ENCODE results near the gene RBFOX1. TPM values are rescaled to one million over a fixed set of nuclear protein-coding genes. Genes with fewer than 3 reads are reported as not detected.

RBFOX1 gene
- total RNA-seq, 1 experiment from 2014 or later, result not detected

DNA sequence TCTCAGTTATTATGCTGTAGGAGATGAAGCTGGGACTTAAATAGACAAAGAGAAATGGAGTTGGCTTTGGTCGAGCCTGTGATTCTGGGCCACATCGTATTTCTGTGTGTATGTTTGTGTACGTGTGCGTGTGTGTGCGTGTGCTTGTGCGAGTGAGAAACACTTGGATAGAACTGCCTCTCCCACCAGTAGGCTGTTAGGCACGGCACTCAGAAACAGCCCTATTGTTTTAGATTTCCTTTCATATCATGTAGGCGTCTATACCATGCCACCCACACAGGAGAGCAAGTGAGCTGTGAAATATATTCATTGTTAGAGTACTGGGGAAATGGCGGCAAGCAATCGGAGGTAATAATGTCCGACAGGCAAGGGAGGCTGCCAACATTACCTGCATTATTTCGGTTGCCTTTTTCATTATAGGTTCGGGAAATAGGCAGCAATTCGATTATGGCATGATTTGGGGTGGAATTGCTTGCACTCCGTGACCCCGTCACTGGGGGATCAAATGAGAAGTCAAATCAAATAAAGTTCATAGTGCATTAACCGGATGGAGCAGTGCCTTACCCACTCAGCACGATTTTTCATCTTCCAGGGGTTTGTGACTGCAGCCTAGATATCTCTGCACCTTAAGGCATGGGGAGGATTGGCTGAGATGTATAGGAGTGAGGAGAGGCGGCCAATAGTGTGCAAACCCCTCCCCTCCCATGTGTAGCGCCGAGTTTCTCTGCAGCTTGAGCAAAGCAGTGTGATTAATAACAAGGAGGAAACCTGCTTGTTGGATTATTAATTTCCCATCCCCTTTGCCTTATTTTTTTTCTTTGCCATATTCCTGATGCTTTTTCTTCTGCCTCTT is 89.6 kb downstream of the RBFOX1 start:
- Histone ChIP-seq H3K4me2 (ENCODE audit: low read length) (no peak overlapping the region), H3K27ac (ENCODE audit: low read depth, low read length) (no peak overlapping the region), H2AFZ (ENCODE audit: low read depth, low read length, poor library complexity, severe bottlenecking) (no peak overlapping the region), H3K9ac (ENCODE audit: low read length) (no peak overlapping the region), H3K4me1 (ENCODE audit: control insufficient read depth in 1 of 2, insufficient read depth in 2 of 2, low read length in 2 of 2) (no peaks in the 10 kb centered on the region), H4K20me1 (ENCODE audit: insufficient read depth) (no peaks in the 10 kb centered on the region), H3K79me2 (ENCODE audit: insufficient read depth, low read length) (no peaks in the 10 kb centered on the region), H3K27me3 (ENCODE audit: insufficient read depth, low read length) (no peaks in the 10 kb centered on the region), H3K9me2 (ENCODE audit: insufficient read depth) (no peaks in the 10 kb centered on the region), H3K36me3 (ENCODE audit: control insufficient read depth in 1 of 2, insufficient read depth in 2 of 2, low read length in 2 of 2) (no peaks in the 10 kb centered on the region), H3K9me3 (ENCODE audit: control insufficient read depth in 1 of 2, insufficient read depth in 1 of 2, low read depth in 1 of 2, low read length in 2 of 2) (peaks cover 4 to 22% of the 10 kb centered on the region in 2 experiments; a peak in 2 of 4 replicates), H3K4me3 (replicated peaks in 1 of 2; ENCODE audit: low read depth in 1 of 2, low read length in 2 of 2) (no peak overlapping the region)
- BruUV-seq (replicated peaks), result no TSS peak
- POLR2A ChIA-PET, result no interaction called here
- intact Hi-C loops (cut with micrococcal nuclease), result no loop called here
- no peak for ATAC-seq
- TF ChIP-seq EGR1 (IDR thresholded peaks at IDR 0.05; ENCODE audit: low read depth) (no peak), EZH2 (IDR thresholded peaks at IDR 0.05) (no peak)
- no peak for DNase-seq (ENCODE audit: low read depth, low spot score)
- RAD21 ChIA-PET (ENCODE audit: low non-redundant PET in 1 of 2, low total read pairs in 2 of 2, uncharacterized antibody in 2 of 2, unreplicated experiment in 2 of 2), result no interaction called here
- CTCF ChIA-PET, result no interaction called here

DNA sequence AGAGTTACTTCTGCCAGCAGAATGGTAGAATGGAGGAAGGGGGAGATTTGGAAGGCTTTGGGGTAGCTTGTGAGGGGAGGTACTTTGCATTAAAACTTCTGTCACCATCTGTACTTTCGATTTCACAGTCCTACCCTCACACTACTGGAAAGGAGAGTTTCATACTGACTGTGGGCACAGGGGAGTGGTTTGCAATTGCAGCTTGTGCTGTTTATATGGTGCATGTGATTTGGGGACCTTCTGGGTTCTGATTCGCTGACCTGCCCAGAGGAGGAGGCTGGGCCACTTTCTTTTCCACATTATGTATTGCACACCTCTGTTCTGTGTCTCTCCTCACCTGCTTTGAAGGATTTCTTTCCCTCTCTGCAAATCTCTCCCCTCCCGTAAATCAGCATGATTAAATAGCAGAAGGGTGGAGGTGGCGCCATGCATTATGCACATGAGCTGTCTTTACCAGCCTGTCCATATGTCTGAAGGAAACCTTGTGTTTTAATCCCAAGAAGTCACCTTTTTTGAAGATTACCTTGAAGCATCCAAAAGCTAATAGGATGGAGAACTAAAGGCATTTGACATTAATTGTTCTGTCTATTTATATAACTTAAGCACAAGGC is 90.9 kb downstream of the RBFOX1 start:
- no peaks in the 10 kb centered on the region for H3K9me2 ChIP-seq (ENCODE audit: insufficient read depth)
- POLR2A ChIA-PET, result no interaction called here
- H3K4me3 ChIP-seq (replicated peaks in 1 of 2; ENCODE audit: low read depth in 1 of 2, low read length in 2 of 2), result no peak overlapping the region
- BruUV-seq (replicated peaks), result no TSS peak
- no peaks in the 10 kb centered on the region for H4K20me1 ChIP-seq (ENCODE audit: insufficient read depth)
- H3K9ac ChIP-seq (ENCODE audit: low read length), result no peak overlapping the region
- H3K27ac ChIP-seq (ENCODE audit: low read depth, low read length), result no peak overlapping the region
- no peak overlapping the region for H2AFZ ChIP-seq (ENCODE audit: low read depth, low read length, poor library complexity, severe bottlenecking)
- H3K4me2 ChIP-seq (ENCODE audit: low read length), result no peak overlapping the region
- H3K4me1 ChIP-seq (ENCODE audit: control insufficient read depth in 1 of 2, insufficient read depth in 2 of 2, low read length in 2 of 2), result no peaks in the 10 kb centered on the region
- H3K27me3 ChIP-seq (ENCODE audit: insufficient read depth, low read length), result no peaks in the 10 kb centered on the region
- no peaks in the 10 kb centered on the region for H3K79me2 ChIP-seq (ENCODE audit: insufficient read depth, low read length)
- H3K36me3 ChIP-seq (ENCODE audit: control insufficient read depth in 1 of 2, insufficient read depth in 2 of 2, low read length in 2 of 2), result no peaks in the 10 kb centered on the region
- CTCF ChIA-PET, result no interaction called here
- RAD21 ChIA-PET (ENCODE audit: low non-redundant PET in 1 of 2, low total read pairs in 2 of 2, uncharacterized antibody in 2 of 2, unreplicated experiment in 2 of 2), result no interaction called here
- H3K9me3 ChIP-seq (ENCODE audit: control insufficient read depth in 1 of 2, insufficient read depth in 1 of 2, low read depth in 1 of 2, low read length in 2 of 2), result peaks cover 4 to 26% of the 10 kb centered on the region in 2 experiments; a peak in 2 of 4 replicates
- intact Hi-C loops (cut with micrococcal nuclease), result no loop called here
- no peak for ATAC-seq
- no peak for DNase-seq (ENCODE audit: low read depth, low spot score)
- no peak for TF ChIP-seq POLR2A (IDR thresholded peaks at IDR 0.05; ENCODE audit: borderline replicate concordance, extremely low read depth, insufficient read depth, insufficient read length)
- no peak for TF ChIP-seq CBX3 (IDR thresholded peaks at IDR 0.05; ENCODE audit: low read depth)
- TF ChIP-seq, protein P1, sequence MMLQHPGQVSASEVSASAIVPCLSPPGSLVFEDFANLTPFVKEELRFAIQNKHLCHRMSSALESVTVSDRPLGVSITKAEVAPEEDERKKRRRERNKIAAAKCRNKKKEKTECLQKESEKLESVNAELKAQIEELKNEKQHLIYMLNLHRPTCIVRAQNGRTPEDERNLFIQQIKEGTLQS (IDR thresholded peaks at IDR 0.05), result no peak
- TF ChIP-seq JUND (IDR thresholded peaks at IDR 0.05), result no peak
- no peak for TF ChIP-seq SIN3A (IDR thresholded peaks at IDR 0.05; ENCODE audit: low read depth)
- no peak for TF ChIP-seq RAD21 (IDR thresholded peaks at IDR 0.05; ENCODE audit: low read depth)
- no peak for TF ChIP-seq ZFX (IDR thresholded peaks at IDR 0.05)
- TF ChIP-seq FOSL1 (IDR thresholded peaks at IDR 0.05; ENCODE audit: low read depth), result no peak
- no peak for TF ChIP-seq YY1 (IDR thresholded peaks at IDR 0.05; ENCODE audit: extremely low read depth, insufficient replicate concordance, low read depth, low read length)
- TF ChIP-seq, protein P2, sequence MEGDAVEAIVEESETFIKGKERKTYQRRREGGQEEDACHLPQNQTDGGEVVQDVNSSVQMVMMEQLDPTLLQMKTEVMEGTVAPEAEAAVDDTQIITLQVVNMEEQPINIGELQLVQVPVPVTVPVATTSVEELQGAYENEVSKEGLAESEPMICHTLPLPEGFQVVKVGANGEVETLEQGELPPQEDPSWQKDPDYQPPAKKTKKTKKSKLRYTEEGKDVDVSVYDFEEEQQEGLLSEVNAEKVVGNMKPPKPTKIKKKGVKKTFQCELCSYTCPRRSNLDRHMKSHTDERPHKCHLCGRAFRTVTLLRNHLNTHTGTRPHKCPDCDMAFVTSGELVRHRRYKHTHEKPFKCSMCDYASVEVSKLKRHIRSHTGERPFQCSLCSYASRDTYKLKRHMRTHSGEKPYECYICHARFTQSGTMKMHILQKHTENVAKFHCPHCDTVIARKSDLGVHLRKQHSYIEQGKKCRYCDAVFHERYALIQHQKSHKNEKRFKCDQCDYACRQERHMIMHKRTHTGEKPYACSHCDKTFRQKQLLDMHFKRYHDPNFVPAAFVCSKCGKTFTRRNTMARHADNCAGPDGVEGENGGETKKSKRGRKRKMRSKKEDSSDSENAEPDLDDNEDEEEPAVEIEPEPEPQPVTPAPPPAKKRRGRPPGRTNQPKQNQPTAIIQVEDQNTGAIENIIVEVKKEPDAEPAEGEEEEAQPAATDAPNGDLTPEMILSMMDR (IDR thresholded peaks at IDR 0.05 in 2 of 3, conservative IDR thresholded peaks at IDR 0.05 in 1 of 3; ENCODE audit: borderline replicate concordance in 1 of 3, insufficient read depth in 1 of 3, low read depth in 2 of 3, low read length in 2 of 3), result no peak
- TF ChIP-seq SRF (IDR thresholded peaks at IDR 0.05; ENCODE audit: low read depth), result no peak
- TF ChIP-seq POLR2AphosphoS5 (IDR thresholded peaks at IDR 0.05; ENCODE audit: low read depth, low read length), result no peak
- TF ChIP-seq, protein P3, sequence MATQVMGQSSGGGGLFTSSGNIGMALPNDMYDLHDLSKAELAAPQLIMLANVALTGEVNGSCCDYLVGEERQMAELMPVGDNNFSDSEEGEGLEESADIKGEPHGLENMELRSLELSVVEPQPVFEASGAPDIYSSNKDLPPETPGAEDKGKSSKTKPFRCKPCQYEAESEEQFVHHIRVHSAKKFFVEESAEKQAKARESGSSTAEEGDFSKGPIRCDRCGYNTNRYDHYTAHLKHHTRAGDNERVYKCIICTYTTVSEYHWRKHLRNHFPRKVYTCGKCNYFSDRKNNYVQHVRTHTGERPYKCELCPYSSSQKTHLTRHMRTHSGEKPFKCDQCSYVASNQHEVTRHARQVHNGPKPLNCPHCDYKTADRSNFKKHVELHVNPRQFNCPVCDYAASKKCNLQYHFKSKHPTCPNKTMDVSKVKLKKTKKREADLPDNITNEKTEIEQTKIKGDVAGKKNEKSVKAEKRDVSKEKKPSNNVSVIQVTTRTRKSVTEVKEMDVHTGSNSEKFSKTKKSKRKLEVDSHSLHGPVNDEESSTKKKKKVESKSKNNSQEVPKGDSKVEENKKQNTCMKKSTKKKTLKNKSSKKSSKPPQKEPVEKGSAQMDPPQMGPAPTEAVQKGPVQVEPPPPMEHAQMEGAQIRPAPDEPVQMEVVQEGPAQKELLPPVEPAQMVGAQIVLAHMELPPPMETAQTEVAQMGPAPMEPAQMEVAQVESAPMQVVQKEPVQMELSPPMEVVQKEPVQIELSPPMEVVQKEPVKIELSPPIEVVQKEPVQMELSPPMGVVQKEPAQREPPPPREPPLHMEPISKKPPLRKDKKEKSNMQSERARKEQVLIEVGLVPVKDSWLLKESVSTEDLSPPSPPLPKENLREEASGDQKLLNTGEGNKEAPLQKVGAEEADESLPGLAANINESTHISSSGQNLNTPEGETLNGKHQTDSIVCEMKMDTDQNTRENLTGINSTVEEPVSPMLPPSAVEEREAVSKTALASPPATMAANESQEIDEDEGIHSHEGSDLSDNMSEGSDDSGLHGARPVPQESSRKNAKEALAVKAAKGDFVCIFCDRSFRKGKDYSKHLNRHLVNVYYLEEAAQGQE (IDR thresholded peaks at IDR 0.05; ENCODE audit: low read depth), result no peak
